ENCODE measurements around the gene GAPVD1.
"Not testable (repeated sequence)": the region's sequence is repeated elsewhere in the genome, so short reads cannot be mapped to it uniquely, and the experiment has no call there.

GAPVD1 gene

DNA sequence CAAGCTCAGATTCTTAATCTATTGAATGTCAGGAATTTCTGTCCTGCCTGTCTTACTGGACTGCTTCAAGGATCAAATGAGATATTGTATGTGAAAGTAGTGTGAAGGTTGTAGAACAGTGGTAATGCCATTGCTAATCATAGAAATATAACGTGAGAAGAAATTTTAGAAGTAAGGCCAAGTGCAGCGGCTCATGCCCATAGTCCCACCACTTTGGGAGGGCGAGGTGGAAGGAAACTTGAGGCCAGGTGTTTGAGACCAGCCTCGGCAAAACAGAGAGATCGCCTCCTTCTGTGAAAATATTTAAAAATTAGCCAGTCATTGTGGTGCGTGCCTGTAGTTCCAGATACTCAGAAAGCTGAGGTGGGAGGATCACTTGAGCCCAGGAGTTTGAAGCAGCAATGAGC lies 15.4 kb upstream of the GAPVD1 start:
- no peak for DNase-seq (ENCODE audit: low spot score)

DNA sequence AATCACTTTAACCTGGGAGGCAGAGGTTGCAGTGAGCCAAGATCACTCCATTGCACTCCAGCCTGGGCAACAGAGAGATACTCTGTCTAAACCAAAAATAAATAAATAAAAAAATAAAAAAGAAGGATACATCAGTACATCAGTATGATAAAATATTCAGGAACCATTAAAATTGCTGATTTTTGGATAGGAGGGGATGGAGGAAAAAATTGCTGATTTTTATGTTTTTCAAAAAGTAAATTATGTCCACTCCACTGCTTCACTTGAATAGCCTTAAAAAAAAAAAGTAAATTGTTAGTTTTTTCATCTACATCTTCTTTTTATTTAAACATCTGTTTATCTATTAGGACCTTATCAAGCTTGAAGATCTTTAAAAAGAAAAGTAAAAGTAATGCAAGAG lies 7.4 kb upstream of the GAPVD1 start:
- no peak for DNase-seq (ENCODE audit: low spot score)

DNA sequence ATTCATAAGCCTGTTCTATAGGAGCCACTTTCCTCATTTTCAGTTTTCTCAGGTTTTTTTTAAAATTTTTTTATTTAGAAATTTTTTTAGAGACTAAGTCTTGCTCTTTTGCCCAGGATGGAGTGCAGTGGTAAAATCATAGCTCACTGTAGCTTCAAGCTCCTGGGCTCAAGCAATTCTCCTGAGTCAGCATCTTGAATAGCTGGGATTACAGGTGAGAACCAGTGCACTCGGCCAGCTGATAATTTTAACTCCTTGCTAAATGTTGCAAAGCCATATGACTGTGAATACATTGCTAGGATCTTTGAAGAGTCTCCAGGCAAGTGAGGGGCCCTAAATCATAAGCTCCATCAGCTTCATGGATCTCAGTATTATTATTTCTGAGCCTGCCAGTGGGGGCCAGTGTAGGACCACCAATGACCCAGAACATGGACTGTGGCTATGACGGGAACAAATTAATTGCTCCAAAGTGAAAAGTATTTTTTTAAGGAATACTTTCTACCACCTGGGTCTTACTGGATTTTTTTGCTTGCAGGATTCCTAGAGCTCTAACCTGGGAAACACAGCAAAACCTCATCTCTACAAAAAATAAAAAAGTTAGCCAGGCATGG lies 5.7 kb upstream of the GAPVD1 start:
- DNase-seq (ENCODE audit: low spot score), result no peak

DNA sequence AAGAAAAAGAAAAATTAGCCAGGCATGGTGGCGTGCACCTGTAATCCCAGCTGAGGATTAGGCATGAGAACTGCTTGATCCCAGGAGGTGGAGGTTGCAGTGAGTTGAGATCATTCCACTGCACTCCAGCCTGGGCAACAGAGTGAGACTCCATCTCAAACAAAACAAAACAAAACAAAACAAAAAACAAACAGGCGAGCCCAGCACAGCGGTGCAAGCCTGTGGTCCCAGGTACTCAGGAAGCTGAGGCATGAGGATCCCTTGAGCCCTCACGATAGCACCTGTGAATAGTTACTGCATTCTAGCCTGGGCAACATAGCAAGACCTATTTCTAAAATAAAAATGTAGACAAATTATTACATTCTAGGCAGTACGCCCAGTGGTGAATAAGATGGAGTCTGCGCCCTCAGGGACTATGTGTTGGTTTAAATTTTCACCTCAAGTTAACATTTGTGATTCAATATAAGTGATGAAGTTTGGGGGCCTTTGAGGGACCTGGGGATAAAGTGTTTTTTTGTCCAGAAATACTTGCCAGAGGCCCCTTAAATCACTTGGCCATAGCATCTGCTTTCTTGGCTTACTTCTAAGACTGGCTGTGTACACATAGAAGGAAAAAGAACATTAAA lies 3.4 kb upstream of the GAPVD1 start:
- DNase-seq (ENCODE audit: low spot score), result no peak

- peak; percentile 52 for DNase-seq (ENCODE audit: low spot score)
Observed at GRCh38 chr9:125258832-125259534, 2.6 kb upstream of the GAPVD1 start.

DNA sequence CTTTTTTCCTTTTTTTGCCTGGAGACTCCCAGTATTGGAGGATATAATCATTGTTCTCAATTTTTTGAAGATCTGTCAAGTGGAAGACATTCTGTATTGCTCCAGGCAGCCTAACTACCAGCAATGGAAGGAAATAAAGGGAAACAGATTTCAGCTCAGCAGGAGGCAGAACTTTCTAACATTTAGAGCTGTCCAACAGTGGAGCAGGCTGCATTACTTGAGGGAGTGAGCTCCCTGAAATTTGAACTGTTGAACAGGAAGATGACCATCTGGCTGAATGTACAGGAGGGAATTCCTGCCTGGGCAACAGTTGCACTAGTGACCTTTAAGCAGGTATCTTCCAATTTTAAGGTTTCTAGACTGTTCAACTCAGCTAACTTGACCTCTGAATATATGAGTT lies 1.1 kb upstream of the GAPVD1 start:
- no peak for DNase-seq (ENCODE audit: low spot score)

DNA sequence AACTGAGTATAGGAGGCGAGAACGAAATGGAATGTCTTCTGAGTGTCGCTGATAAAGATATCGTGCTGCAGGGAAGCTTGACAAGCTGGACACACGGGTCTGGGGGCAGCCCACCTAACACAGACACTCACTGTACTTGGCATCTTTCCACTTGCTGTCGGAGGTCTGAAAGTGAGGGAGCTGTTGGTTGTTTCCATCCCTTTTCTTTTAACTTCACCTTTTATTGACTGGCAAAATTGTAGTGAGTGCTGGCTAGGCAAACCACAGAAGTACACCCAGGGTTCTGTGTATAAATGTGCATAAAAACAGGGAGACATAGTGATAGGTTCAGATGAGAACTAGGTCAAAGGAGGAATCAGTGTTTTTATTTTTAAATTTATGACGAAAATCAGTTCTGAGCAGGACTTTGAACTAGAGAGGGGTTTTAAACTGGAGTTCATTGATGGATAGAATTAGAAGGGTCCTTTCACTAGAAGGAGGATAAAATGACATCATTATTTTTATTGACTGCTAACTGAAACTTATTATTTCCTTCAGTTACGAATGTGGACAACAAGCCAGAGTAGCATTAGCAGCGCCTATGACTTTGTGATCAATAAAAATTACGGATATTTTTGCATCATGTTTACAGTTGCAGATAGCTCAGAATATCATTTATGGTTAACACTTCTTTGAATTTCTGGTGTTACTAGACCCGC lies 817 bp downstream of the GAPVD1 start:
- peak; percentile 23 for DNase-seq (ENCODE audit: low spot score)

DNA sequence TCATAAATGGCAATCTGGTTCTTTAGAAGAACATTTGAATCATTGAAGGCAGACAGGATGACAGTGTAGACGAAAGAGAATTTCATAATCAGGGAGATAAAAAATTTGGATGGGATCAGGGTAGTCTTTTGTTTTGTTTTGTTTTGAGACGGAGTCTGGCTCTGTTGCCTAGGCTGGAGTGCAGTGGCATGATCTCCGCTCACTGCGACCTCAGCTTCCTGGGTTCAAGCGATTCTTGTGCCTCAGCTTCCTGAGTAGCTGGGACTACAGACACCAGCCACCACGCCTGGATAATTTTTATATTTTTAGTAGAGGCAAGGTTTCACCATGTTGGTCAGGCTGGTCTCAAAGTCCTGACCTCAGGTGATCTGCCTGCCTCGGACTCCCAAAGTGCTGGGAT lies 2.4 kb downstream of the GAPVD1 start:
- DNase-seq (ENCODE audit: low spot score), result not testable (repeated sequence)

- no peak for DNase-seq (ENCODE audit: low spot score)
Observed at GRCh38 chr9:125268394-125269013, 6.9 kb downstream of the GAPVD1 start.

DNA sequence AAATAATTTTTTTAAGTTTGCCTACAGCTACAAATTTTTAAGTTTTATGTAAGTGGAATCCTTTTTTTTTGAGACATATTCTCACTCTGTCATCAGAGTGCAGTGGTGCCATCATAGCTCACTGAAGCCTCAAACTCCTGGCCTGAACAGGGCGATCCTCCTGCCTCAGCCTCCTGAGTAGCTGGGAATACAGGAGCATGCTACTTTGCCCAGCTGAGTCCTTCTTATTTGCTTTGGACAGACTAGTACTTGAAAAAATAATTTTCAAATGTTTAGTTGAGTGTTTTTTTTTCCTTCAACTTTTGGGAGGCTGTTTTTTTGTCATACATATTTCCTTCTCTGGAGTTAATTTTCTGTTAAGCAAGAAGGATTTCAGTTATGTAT lies 7.4 kb downstream of the GAPVD1 start:
- DNase-seq (ENCODE audit: low spot score), result no peak

DNA sequence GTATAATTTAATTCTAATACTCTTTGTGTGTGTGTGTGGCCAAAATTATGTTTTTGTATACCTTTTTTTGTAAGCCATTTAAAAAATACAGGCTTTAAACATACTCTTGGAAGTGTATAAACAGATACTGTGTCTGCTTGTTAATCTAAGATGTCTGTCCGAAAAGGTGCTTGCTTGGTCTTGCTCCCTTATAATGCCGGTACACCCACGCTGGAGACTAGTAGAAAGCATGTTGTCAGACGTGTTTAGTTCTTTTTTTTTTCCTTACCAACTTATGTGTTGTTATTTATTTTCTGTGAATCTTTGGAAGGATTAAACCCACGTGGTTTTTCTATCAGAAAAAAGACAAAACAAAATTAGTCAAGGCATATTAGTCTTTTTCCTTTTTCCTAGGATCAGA lies 9.5 kb downstream of the GAPVD1 start:
- DNase-seq (ENCODE audit: low spot score), result no peak

- peak; percentile 29 for DNase-seq (ENCODE audit: low spot score)
Observed at GRCh38 chr9:125272697-125273096, 11.1 kb downstream of the GAPVD1 start.

GRCh38 chr9:125276771-125277170 lies 15.1 kb downstream of the GAPVD1 start:
- no peak for DNase-seq (ENCODE audit: low spot score)

GRCh38 chr9:125277411-125277810 lies 15.8 kb downstream of the GAPVD1 start:
- no peak for DNase-seq (ENCODE audit: low spot score)

GRCh38 chr9:125280945-125281344 lies 19.3 kb downstream of the GAPVD1 start:
- DNase-seq (ENCODE audit: low spot score), result no peak

- DNase-seq (ENCODE audit: low spot score), result no peak
Observed at GRCh38 chr9:125284855-125285254, 23.2 kb downstream of the GAPVD1 start.

GRCh38 chr9:125286935-125287433 lies 25.4 kb downstream of the GAPVD1 start:
- not testable (repeated sequence) for DNase-seq (ENCODE audit: low spot score)

GRCh38 chr9:125293134-125293533 lies 31.5 kb downstream of the GAPVD1 start:
- no peak for DNase-seq (ENCODE audit: low spot score)

GRCh38 chr9:125295657-125296056 lies 34.0 kb downstream of the GAPVD1 start:
- no peak for DNase-seq (ENCODE audit: low spot score)

GRCh38 chr9:125296843-125297372 lies 35.3 kb downstream of the GAPVD1 start:
- no peak for DNase-seq (ENCODE audit: low spot score)

- DNase-seq (ENCODE audit: low spot score), result no peak
Observed at GRCh38 chr9:125297917-125298316, 36.3 kb downstream of the GAPVD1 start.

DNA sequence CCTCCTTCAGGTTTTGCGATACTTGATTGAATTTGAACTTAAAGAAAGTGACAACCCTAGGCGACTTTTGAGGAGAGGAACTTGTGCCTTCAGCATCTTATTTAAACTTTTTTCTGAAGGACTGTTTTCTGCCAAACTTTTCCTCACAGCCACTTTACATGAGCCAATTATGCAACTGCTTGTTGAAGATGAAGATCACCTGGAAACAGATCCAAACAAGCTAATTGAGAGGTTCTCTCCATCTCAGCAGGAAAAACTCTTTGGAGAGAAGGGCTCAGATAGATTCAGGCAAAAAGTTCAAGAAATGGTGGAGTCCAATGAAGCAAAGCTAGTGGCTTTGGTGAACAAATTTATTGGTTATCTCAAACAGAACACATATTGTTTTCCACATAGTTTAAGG lies 40.6 kb downstream of the GAPVD1 start:
- no peak for DNase-seq (ENCODE audit: low spot score)
